Stomach (tissue), 4 donors: ENCODE results near the gene SYT11.
"Not testable (repeated sequence)": the region's sequence is repeated elsewhere in the genome, so short reads cannot be mapped to it uniquely, and the experiment has no call there.

Source experiments
- POLR2A ChIP-seq, 4 donors: fragments of 450-650 bp; IDR thresholded peaks; one replicate each; pipeline ENCODE4 v1.6.1; 2016; ENCODE audit warnings: antibody characterized with exemption in 4 of 4, control low read depth in 2 of 4, mild to moderate bottlenecking in 1 of 4, moderate library complexity in 1 of 4
- POLR2AphosphoS5 ChIP-seq, 3 donors: sonication (generic); formaldehyde crosslinking; IDR thresholded peaks; one replicate each; pipeline ENCODE4 v1.6.1; 2016; ENCODE audit warnings: antibody characterized with exemption in 3 of 3
- TF ChIP-seq, protein P1 (sequence below), 7 experiments: fragments of 450-650 bp in 4 of 7; fragments of 200-600 bp in 3 of 7; sonication (generic) in 3 of 7; IDR thresholded peaks; one replicate each; pipeline ENCODE4 v1.5.1; 2016 to 2019; ENCODE audit warnings: antibody characterized with exemption in 7 of 7, control low read depth in 2 of 7, mild to moderate bottlenecking in 1 of 7

DNA sequence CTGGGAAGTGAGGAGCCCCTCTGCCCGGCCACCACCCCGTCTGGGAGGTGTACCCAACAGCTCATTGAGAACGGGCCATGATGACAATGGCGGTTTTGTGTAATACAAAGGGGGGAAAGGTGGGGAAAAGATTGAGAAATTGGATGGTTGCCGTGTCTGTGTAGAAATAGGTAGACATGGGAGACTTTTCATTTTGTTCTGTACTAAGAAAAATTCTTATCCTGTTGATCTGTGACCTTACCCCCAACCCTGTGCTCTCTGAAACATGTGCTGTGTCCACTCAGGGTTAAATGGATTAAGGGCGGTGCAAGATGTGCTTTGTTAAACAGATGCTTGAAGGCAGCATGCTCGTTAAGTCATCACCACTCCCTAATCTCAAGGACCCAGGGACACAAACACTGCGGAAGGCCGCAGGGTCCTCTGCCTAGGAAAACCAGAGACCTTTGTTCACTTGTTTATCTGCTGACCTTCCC is 24.4 kb upstream of the SYT11 start:
- TF ChIP-seq, protein P1, sequence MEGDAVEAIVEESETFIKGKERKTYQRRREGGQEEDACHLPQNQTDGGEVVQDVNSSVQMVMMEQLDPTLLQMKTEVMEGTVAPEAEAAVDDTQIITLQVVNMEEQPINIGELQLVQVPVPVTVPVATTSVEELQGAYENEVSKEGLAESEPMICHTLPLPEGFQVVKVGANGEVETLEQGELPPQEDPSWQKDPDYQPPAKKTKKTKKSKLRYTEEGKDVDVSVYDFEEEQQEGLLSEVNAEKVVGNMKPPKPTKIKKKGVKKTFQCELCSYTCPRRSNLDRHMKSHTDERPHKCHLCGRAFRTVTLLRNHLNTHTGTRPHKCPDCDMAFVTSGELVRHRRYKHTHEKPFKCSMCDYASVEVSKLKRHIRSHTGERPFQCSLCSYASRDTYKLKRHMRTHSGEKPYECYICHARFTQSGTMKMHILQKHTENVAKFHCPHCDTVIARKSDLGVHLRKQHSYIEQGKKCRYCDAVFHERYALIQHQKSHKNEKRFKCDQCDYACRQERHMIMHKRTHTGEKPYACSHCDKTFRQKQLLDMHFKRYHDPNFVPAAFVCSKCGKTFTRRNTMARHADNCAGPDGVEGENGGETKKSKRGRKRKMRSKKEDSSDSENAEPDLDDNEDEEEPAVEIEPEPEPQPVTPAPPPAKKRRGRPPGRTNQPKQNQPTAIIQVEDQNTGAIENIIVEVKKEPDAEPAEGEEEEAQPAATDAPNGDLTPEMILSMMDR (IDR thresholded peaks at IDR 0.05), result not testable (repeated sequence)
- not testable (repeated sequence) for TF ChIP-seq POLR2AphosphoS5, POLR2A (IDR thresholded peaks at IDR 0.05)
